GM10248 (cell line): ENCODE data around the gene WDFY4.
A peak's percentile ranks its signal among the peaks of the same experiment; 100 is the strongest.

ENCODE experiments used
- CTCF ChIA-PET: fragments of 300-600 bp; sonication (Branson Sonifier 250); formaldehyde crosslinking; extraction: SDS; loops from one replicate; lab custom pipeline; 2021; ENCODE audit warnings: antibody characterized with exemption; lab: Yijun Ruan, JAX
- POLR2A ChIA-PET: fragments of 350-650 bp; sonication (Branson Sonifier 250); formaldehyde crosslinking; extraction: SDS; loops from one replicate; lab custom pipeline; 2020; ENCODE audit warnings: antibody characterized with exemption; lab: Yijun Ruan, JAX
- DNase-seq: peaks from one replicate; pipeline ENCODE4 v3.0.0; 2012; ENCODE audit errors: extremely low spot score
- TF ChIP-seq, protein P1 (sequence below): IDR thresholded peaks from 2 replicates; pipeline ENCODE4 v1.5.1; 2012; ENCODE audit warnings: mild to moderate bottlenecking, low read depth; ENCODE audit errors: extremely low read depth, missing control alignments, control extremely low read depth

Gene WDFY4, protein sequence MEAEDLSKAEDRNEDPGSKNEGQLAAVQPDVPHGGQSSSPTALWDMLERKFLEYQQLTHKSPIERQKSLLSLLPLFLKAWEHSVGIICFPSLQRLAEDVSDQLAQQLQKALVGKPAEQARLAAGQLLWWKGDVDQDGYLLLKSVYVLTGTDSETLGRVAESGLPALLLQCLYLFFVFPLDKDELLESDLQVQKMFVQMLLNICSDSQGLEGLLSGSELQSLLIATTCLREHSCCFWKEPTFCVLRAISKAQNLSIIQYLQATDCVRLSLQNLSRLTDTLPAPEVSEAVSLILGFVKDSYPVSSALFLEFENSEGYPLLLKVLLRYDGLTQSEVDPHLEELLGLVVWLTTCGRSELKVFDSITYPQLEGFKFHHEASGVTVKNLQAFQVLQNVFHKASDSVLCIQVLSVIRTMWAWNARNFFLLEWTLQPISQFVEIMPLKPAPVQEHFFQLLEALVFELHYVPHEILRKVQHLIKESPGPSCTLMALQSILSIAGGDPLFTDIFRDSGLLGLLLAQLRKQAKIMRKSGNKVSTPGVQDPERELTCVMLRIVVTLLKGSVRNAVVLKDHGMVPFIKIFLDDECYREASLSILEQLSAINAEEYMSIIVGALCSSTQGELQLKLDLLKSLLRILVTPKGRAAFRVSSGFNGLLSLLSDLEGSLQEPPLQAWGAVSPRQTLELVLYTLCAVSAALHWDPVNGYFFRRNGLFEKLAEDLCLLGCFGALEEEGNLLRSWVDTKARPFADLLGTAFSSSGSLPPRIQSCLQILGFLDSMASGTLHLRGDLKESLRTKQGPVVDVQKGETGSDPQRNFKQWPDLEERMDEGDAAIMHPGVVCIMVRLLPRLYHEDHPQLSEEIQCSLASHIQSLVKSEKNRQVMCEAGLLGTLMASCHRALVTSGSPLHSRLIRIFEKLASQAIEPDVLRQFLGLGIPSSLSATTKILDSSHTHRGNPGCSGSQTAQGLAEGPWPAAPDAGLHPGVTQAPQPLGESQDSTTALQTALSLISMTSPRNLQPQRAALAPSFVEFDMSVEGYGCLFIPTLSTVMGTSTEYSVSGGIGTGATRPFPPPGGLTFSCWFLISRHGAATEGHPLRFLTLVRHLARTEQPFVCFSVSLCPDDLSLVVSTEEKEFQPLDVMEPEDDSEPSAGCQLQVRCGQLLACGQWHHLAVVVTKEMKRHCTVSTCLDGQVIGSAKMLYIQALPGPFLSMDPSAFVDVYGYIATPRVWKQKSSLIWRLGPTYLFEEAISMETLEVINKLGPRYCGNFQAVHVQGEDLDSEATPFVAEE (N-terminal part only)

DNA sequence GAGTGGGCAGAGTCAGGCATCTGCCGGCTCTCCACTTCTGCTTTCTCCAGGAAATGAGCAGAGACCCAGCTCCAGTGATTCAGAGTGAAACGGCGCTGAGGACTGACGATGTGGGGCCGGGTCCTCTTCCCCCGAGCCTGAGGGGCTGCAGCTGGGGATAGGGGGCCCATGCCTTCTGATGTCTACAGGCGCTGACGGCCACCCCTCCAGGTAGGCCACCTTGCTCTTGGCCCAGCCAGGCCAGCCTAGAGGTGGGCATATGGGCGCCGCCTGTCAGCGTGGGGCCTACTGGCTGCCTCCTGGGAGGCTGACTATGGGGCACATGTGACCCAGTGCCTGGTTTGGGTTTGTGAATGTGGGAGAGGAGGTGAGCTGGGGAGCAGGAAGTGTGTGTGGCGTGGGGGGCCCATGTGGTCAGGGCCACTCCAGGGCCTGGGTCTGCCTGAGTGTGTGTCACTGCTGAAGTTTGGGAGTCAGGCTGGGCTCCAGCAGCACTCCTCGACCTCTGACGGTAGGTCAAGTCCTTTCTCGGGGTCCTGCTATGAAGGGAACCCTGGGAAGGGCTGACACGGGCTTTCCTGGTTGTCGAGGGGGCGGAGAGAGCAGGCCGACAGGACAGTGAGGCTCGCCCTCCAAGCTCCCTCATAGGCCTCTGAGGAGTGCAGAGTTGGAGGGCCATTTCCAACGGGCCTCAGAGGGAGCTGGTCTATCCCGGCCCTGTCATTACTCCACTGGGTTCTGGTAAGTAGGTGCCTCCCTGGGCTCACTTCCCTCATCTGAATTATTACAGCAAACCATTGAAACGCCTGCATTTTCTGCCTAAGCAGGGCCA, at the start of gene WDFY4:
Gene WDFY4, plus strand, starts transcription at position 82 of the 832 bp plus-strand sequence. CDS start 24,860 bp downstream, outside the sequence.
- POLR2A ChIA-PET, result interaction anchor here (0.5 to 2.3 kb wide), 2 partner anchors 13 to 23 kb away, joined by 3 to 12 read pairs; no protein-coding TSS in a partner anchor
- TF ChIP-seq, protein P1, sequence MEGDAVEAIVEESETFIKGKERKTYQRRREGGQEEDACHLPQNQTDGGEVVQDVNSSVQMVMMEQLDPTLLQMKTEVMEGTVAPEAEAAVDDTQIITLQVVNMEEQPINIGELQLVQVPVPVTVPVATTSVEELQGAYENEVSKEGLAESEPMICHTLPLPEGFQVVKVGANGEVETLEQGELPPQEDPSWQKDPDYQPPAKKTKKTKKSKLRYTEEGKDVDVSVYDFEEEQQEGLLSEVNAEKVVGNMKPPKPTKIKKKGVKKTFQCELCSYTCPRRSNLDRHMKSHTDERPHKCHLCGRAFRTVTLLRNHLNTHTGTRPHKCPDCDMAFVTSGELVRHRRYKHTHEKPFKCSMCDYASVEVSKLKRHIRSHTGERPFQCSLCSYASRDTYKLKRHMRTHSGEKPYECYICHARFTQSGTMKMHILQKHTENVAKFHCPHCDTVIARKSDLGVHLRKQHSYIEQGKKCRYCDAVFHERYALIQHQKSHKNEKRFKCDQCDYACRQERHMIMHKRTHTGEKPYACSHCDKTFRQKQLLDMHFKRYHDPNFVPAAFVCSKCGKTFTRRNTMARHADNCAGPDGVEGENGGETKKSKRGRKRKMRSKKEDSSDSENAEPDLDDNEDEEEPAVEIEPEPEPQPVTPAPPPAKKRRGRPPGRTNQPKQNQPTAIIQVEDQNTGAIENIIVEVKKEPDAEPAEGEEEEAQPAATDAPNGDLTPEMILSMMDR, result no peak
- CTCF ChIA-PET, result interaction anchor here (1.1 to 9.4 kb wide), 8 partner anchors 9 to 28 kb away, joined by 3 to 98 read pairs (median 6); no protein-coding TSS in a partner anchor
- DNase-seq, result peak; percentile 83

DNA sequence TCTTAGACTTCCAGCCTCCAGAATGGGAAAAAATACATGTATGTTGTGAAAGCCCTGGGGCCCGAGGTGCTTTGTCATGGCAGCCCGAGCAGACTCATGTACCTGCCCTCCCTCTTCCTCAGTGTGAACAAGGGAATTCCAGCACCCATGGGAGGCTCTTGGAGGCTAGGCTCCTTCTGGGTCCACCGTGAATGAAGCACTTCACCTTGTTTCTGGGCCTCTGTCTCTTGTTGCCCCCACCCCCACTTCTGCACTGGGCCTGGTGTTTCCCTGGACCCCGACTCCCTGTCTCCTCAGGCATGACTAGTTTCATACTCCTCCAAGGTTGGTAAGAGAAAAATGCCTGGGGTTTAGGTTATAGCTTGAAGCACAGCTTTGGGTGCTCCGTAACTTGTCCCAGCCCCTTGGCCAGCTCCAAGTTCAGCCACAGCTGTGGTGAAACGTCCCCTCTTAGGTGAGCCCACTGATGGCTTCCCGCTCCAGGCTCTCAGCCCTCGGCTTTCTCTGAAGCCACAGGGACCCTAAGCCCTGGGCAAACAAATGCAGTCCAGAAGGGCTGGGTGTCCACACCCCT, 49.6 kb upstream of the WDFY4 start:
- no peak for DNase-seq
- POLR2A ChIA-PET, result no interaction called here
- CTCF ChIA-PET, result interaction anchor here (1.0 to 11.1 kb wide), 2 partner anchors 22 to 27 kb away, joined by 7 to 91 read pairs; no protein-coding TSS in a partner anchor
- TF ChIP-seq, protein P1, result no peak

DNA sequence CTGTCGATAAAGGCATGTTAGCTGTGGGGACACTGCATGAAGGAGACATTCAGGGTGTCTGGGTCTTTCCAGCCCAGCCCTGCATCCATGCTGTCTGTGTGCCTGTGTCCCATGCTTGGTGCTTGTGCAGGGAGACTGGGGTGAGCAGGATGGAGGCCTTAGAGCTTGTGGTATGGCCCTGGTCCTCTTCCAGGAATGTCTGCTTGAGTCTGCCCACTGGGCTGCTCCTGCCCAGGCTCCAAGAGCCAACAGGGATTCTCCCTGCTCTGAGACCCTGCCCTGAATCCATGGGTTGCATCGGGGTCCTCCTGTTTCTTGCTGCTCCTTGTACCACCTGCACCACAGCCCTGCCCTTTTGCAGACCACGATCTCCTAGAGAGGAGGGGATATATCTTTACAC, 48.4 kb upstream of the WDFY4 start:
- ChIA-PET CTCF (interaction anchor here (1.3 to 11.1 kb wide), 4 partner anchors 11 to 28 kb away, joined by 3 to 91 read pairs (median 8); no protein-coding TSS in a partner anchor), POLR2A (no interaction called here)
- no peak for DNase-seq
- TF ChIP-seq, protein P1, result no peak

DNA sequence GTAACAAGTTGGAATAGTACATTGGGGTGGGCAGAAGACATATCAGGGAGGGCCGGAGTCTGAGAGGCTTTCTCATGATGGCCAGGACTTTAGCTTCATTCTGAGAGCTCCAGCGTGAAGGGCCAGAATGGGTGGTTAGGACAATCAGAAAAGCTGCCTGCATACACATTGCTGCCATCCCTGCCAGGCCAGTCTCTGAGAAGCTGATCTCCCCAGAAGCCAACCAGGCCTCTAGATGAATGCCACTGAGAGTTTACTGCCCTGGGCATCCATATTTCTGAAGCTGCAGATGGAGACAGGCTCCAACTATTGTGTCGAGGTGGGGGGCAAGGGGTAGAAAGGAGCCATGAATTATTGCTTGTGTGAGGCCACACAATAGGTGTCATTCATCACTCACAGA, 47.8 kb upstream of the WDFY4 start:
- TF ChIP-seq, protein P1, result no peak
- ChIA-PET CTCF (interaction anchor here (1.3 to 11.1 kb wide), 4 partner anchors 12 to 29 kb away, joined by 3 to 91 read pairs (median 8); no protein-coding TSS in a partner anchor), POLR2A (no interaction called here)
- DNase-seq, result no peak

DNA sequence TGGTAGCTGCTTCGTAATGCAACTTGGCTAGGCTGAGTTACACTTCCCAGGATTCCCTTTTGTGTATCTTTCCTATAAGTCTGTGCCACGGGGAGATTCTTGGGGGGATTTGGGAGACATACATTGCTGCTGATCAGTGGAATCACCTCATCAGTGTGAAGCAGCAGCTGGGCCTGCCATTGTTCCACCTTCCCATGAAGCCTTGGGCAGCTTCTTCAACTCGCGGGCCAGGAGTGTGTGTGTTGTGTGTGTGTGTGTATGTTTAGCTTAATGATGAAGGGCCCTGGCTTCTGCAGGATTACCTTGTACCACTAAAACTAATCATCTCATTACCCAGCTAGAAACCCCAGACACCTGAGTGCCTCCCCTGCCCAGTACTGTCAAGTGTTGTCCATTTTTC, 46.5 kb upstream of the WDFY4 start:
- DNase-seq, result no peak
- POLR2A ChIA-PET, result no interaction called here
- TF ChIP-seq, protein P1, result no peak
- CTCF ChIA-PET, result interaction anchor here (0.9 to 11.1 kb wide), 4 partner anchors 14 to 30 kb away, joined by 3 to 91 read pairs (median 8); no protein-coding TSS in a partner anchor
